A673 (cell line): Measurements from ENCODE around the gene FAM120A. TPM values are rescaled to one million over a fixed set of nuclear protein-coding genes. Genes with fewer than 3 reads are reported as not detected.

ENCODE experiments used
- BruUV-seq: library from RNA; stranded (reverse); fragments of 400-500 nt; replicated peaks from 2 replicates; lab custom pipeline; 2021; lab: Mats Ljungman, UMichigan
- CTCF ChIA-PET: fragments of 300-600 bp; sonication (Branson Sonifier 250); formaldehyde crosslinking; loops from one replicate; lab custom pipeline; 2022; ENCODE audit warnings: antibody characterized with exemption; lab: Charles Lee
- POLR2A ChIA-PET: fragments of 300-600 bp; sonication (Branson Sonifier 250); formaldehyde crosslinking; loops from one replicate; lab custom pipeline; 2022; ENCODE audit warnings: antibody characterized with exemption; ENCODE audit not compliant: low non-redundant PET; lab: Charles Lee
- DNase-seq: peaks from one replicate; pipeline ENCODE4 v3.0.0-alpha.2; 2015; ENCODE audit warnings: low spot score
- H3K27ac ChIP-seq: fragments of 200-600 bp; sonication (generic); 2 replicates; pipeline ENCODE4 v1.5.1; 2016; ENCODE audit warnings: mixed run types, low read depth, mild to moderate bottlenecking, mixed read lengths, antibody characterized with exemption, low read length; ENCODE audit not compliant: poor library complexity, severe bottlenecking
- H3K27me3 ChIP-seq: fragments of 200-600 bp; sonication (generic); replicated peaks from 2 replicates; pipeline ENCODE4 v1.6.1; 2017; ENCODE audit warnings: mixed run types, low read depth, mild to moderate bottlenecking, mixed read lengths, antibody characterized with exemption, low read length; ENCODE audit not compliant: insufficient read depth, poor library complexity
- H3K36me3 ChIP-seq: fragments of 200-600 bp; sonication (generic); 2 replicates; pipeline ENCODE4 v1.6.1; 2016; ENCODE audit warnings: mixed run types, mild to moderate bottlenecking, mixed read lengths, antibody characterized with exemption, low read length; ENCODE audit not compliant: insufficient read depth, poor library complexity, severe bottlenecking
- H3K4me1 ChIP-seq: fragments of 200-600 bp; sonication (generic); 2 replicates; pipeline ENCODE4 v1.6.1; 2017; ENCODE audit warnings: mixed run types, mild to moderate bottlenecking, mixed read lengths, antibody characterized with exemption, low read length; ENCODE audit not compliant: insufficient read depth, poor library complexity, severe bottlenecking
- H3K4me3 ChIP-seq: fragments of 200-600 bp; sonication (generic); 2 replicates; pipeline ENCODE4 v1.5.1; 2016; ENCODE audit warnings: low read depth, mixed run types, mild to moderate bottlenecking, mixed read lengths, low read length; ENCODE audit not compliant: poor library complexity, severe bottlenecking
- H3K9me3 ChIP-seq: fragments of 200-600 bp; sonication (generic); 2 replicates; pipeline ENCODE4 v1.6.1; 2016; ENCODE audit warnings: mixed run types, low read depth, mild to moderate bottlenecking, mixed read lengths, antibody characterized with exemption, low read length; ENCODE audit not compliant: poor library complexity, severe bottlenecking
- EZH2 ChIP-seq: fragments of 200-600 bp; sonication (generic); IDR thresholded peaks from 2 replicates; pipeline ENCODE4 v1.6.1; 2017; ENCODE audit warnings: borderline replicate concordance, low read depth, mild to moderate bottlenecking, mixed read lengths, antibody characterized with exemption, low read length; ENCODE audit not compliant: poor library complexity, severe bottlenecking
- intact Hi-C: fragments of 100-400 bp; cut with micrococcal nuclease; formaldehyde crosslinking; loops from one replicate; pipeline ENCODE4 v1.10.0; 2022; ENCODE audit not compliant: unreplicated experiment
- total RNA-seq: library from RNA; stranded (reverse); gene quantifications from 2 replicates; pipeline ENCODE4 v1.2.3, GENCODE V29; 2021
- TF ChIP-seq, protein P1 (sequence below): fragments of 300-800, 200-600 bp; sonication (generic); conservative IDR thresholded peaks from 2 replicates; pipeline ENCODE4 v1.5.1; 2017; ENCODE audit warnings: low read depth, mild to moderate bottlenecking, antibody characterized with exemption, low read length, moderate library complexity, mixed read lengths

FAM120A gene
- total RNA-seq, 1 experiment from 2014 or later: 91.0 TPM

- Histone ChIP-seq H3K27ac (no peak overlapping the region), H3K36me3 (peaks cover 15% of the 10 kb centered on the region), H3K27me3 (no peaks in the 10 kb centered on the region), H3K4me1 (no peaks in the 10 kb centered on the region), H3K4me3 (no peak overlapping the region), H3K9me3 (no peaks in the 10 kb centered on the region)
- BruUV-seq: no TSS peak
- TF ChIP-seq, protein P1, sequence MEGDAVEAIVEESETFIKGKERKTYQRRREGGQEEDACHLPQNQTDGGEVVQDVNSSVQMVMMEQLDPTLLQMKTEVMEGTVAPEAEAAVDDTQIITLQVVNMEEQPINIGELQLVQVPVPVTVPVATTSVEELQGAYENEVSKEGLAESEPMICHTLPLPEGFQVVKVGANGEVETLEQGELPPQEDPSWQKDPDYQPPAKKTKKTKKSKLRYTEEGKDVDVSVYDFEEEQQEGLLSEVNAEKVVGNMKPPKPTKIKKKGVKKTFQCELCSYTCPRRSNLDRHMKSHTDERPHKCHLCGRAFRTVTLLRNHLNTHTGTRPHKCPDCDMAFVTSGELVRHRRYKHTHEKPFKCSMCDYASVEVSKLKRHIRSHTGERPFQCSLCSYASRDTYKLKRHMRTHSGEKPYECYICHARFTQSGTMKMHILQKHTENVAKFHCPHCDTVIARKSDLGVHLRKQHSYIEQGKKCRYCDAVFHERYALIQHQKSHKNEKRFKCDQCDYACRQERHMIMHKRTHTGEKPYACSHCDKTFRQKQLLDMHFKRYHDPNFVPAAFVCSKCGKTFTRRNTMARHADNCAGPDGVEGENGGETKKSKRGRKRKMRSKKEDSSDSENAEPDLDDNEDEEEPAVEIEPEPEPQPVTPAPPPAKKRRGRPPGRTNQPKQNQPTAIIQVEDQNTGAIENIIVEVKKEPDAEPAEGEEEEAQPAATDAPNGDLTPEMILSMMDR: no peak
- TF ChIP-seq EZH2: no peak
- ChIA-PET POLR2A (no interaction called here), CTCF (no interaction called here)
- intact Hi-C loops: no loop called here
- DNase-seq: no peak
Measured at GRCh38 chr9:93479726-93480125, 28.2 kb downstream of the FAM120A start.

DNA sequence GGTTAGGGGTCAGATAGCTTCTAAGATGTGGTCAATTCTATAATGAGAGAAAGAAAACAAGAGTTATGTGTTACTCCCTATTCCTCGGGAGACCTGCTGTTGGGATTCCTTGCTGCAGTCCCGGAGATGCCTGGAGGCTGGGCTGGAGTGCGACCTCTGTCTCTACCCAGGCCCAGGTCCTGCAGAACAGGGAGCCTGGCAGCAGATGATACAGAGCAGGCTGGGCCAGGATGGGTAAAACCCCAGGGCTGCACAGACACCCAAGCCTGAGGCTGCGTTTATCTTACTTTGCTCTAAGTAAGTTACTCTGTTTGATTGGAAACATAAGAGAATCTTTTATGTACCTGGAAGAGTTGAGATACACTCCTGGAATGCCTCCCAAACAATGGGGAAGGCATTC, 28.8 kb downstream of the FAM120A start:
- H3K27me3 ChIP-seq: no peaks in the 10 kb centered on the region
- H3K4me1 ChIP-seq: no peaks in the 10 kb centered on the region
- ChIA-PET CTCF (no interaction called here), POLR2A (no interaction called here)
- H3K36me3 ChIP-seq: peaks cover 20% of the 10 kb centered on the region
- no peak overlapping the region for H3K27ac ChIP-seq
- H3K9me3 ChIP-seq: no peaks in the 10 kb centered on the region
- intact Hi-C loops: no loop called here
- TF ChIP-seq, protein P1: no peak
- no peak for TF ChIP-seq EZH2
- BruUV-seq: no TSS peak
- DNase-seq: no peak
- H3K4me3 ChIP-seq: no peak overlapping the region

GRCh38 chr9:93480728-93481324, 29.3 kb downstream of the FAM120A start:
- intact Hi-C loops: no loop called here
- no peak for DNase-seq
- Histone ChIP-seq H3K9me3 (no peaks in the 10 kb centered on the region), H3K4me1 (peaks cover under 1% of the 10 kb centered on the region), H3K27ac (no peak overlapping the region), H3K36me3 (peaks cover 26% of the 10 kb centered on the region), H3K4me3 (no peak overlapping the region), H3K27me3 (no peaks in the 10 kb centered on the region)
- TF ChIP-seq, protein P1: no peak
- no peak for TF ChIP-seq EZH2
- ChIA-PET POLR2A (no interaction called here), CTCF (no interaction called here)
- no TSS peak for BruUV-seq
